Mesendoderm (in vitro differentiated cells): ENCODE measurements around the gene ADAMTS7. TPM values are rescaled to one million over a fixed set of nuclear protein-coding genes. Genes with fewer than 3 reads are reported as not detected.

Experiments used
- DNase-seq: peaks from one replicate; pipeline ENCODE4 v3.0.0; 2013
- H2AK5ac ChIP-seq: 2 replicates; pipeline ENCODE4 v1.6.1; 2013; ENCODE audit warnings: low read length, inconsistent platforms
- H2BK120ac ChIP-seq: 2 replicates; pipeline ENCODE4 v1.6.1; 2013; ENCODE audit warnings: low read depth, mild to moderate bottlenecking, low read length, moderate library complexity, mixed read lengths
- H2BK15ac ChIP-seq: replicated peaks from 2 replicates; pipeline ENCODE4 v1.6.1; 2013; ENCODE audit warnings: low read depth, mild to moderate bottlenecking, moderate library complexity
- H2BK5ac ChIP-seq: 2 replicates; pipeline ENCODE4 v1.6.1; 2013; ENCODE audit warnings: low read length, inconsistent platforms
- H3K18ac ChIP-seq: 2 replicates; pipeline ENCODE4 v1.6.1; 2013; ENCODE audit warnings: mild to moderate bottlenecking, low read length, mixed read lengths
- H3K23ac ChIP-seq: one replicate; pipeline ENCODE4 v1.6.1; 2013; ENCODE audit warnings: low read length
- H3K27ac ChIP-seq: 2 replicates; pipeline ENCODE4 v1.5.1; 2013; ENCODE audit warnings: low read depth, mild to moderate bottlenecking, inconsistent platforms, low read length, moderate library complexity
- H3K27me3 ChIP-seq: 2 replicates; pipeline ENCODE4 v1.6.1; 2013; ENCODE audit warnings: low read length, control low read depth, mild to moderate bottlenecking, inconsistent platforms; ENCODE audit not compliant: insufficient read depth, poor library complexity
- H3K36me3 ChIP-seq: 2 replicates; pipeline ENCODE4 v1.6.1; 2013; ENCODE audit warnings: low read length, inconsistent platforms; ENCODE audit not compliant: control insufficient read depth, insufficient read depth
- H3K4ac ChIP-seq: one replicate; pipeline ENCODE4 v1.6.1; 2013; ENCODE audit warnings: low read depth, mild to moderate bottlenecking, low read length, moderate library complexity
- H3K4me1 ChIP-seq: 2 replicates; pipeline ENCODE4 v1.6.1; 2013; ENCODE audit warnings: low read depth, low read length, inconsistent platforms; ENCODE audit not compliant: control insufficient read depth
- H3K4me2 ChIP-seq: 2 replicates; pipeline ENCODE4 v1.6.1; 2013; ENCODE audit warnings: low read length
- H3K4me3 ChIP-seq: 2 replicates; pipeline ENCODE4 v1.5.1; 2013; ENCODE audit warnings: mild to moderate bottlenecking, low read length
- H3K56ac ChIP-seq: one replicate; pipeline ENCODE4 v1.6.1; 2013; ENCODE audit warnings: low read length
- H3K79me1 ChIP-seq: 2 replicates; pipeline ENCODE4 v1.6.1; 2013; ENCODE audit warnings: low read length, inconsistent platforms
- H3K79me2 ChIP-seq: 2 replicates; pipeline ENCODE4 v1.6.1; 2013; ENCODE audit warnings: mild to moderate bottlenecking, low read length; ENCODE audit not compliant: control insufficient read depth, insufficient read depth
- H3K9ac ChIP-seq: 2 replicates; pipeline ENCODE4 v1.6.1; 2013; ENCODE audit warnings: low read length, inconsistent platforms
- H4K5ac ChIP-seq: one replicate; pipeline ENCODE4 v1.6.1; 2013; ENCODE audit warnings: low read length
- H4K8ac ChIP-seq: one replicate; pipeline ENCODE4 v1.6.1; 2013; ENCODE audit warnings: low read depth, mild to moderate bottlenecking, control low read depth, low read length, moderate library complexity
- WGBS: extraction: QIAGEN DNeasy Blood & Tissue Kit; methylation state at CpG from one replicate; pipeline ENCODE4 v1.1.7; 2013; ENCODE audit warnings: low lambda C conversion rate, missing lambda C conversion rate; ENCODE audit not compliant: insufficient coverage; ENCODE audit errors: extremely low coverage; 5-methylcytosine and 5-hydroxymethylcytosine counted together
- polyA plus RNA-seq, 2 experiments: library from polyadenylated mRNA; stranded (reverse); fragments of 200-250 nt; gene quantifications; one replicate each; pipeline ENCODE4 v1.2.3, GENCODE V29; 2013

ADAMTS7 gene, protein sequence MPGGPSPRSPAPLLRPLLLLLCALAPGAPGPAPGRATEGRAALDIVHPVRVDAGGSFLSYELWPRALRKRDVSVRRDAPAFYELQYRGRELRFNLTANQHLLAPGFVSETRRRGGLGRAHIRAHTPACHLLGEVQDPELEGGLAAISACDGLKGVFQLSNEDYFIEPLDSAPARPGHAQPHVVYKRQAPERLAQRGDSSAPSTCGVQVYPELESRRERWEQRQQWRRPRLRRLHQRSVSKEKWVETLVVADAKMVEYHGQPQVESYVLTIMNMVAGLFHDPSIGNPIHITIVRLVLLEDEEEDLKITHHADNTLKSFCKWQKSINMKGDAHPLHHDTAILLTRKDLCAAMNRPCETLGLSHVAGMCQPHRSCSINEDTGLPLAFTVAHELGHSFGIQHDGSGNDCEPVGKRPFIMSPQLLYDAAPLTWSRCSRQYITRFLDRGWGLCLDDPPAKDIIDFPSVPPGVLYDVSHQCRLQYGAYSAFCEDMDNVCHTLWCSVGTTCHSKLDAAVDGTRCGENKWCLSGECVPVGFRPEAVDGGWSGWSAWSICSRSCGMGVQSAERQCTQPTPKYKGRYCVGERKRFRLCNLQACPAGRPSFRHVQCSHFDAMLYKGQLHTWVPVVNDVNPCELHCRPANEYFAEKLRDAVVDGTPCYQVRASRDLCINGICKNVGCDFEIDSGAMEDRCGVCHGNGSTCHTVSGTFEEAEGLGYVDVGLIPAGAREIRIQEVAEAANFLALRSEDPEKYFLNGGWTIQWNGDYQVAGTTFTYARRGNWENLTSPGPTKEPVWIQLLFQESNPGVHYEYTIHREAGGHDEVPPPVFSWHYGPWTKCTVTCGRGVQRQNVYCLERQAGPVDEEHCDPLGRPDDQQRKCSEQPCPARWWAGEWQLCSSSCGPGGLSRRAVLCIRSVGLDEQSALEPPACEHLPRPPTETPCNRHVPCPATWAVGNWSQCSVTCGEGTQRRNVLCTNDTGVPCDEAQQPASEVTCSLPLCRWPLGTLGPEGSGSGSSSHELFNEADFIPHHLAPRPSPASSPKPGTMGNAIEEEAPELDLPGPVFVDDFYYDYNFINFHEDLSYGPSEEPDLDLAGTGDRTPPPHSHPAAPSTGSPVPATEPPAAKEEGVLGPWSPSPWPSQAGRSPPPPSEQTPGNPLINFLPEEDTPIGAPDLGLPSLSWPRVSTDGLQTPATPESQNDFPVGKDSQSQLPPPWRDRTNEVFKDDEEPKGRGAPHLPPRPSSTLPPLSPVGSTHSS (N-terminal part only)
- 11.7 TPM for polyA plus RNA-seq (2013, experiment 1 of 2)
- 10.7 TPM for polyA plus RNA-seq (2013, experiment 2 of 2)

DNA sequence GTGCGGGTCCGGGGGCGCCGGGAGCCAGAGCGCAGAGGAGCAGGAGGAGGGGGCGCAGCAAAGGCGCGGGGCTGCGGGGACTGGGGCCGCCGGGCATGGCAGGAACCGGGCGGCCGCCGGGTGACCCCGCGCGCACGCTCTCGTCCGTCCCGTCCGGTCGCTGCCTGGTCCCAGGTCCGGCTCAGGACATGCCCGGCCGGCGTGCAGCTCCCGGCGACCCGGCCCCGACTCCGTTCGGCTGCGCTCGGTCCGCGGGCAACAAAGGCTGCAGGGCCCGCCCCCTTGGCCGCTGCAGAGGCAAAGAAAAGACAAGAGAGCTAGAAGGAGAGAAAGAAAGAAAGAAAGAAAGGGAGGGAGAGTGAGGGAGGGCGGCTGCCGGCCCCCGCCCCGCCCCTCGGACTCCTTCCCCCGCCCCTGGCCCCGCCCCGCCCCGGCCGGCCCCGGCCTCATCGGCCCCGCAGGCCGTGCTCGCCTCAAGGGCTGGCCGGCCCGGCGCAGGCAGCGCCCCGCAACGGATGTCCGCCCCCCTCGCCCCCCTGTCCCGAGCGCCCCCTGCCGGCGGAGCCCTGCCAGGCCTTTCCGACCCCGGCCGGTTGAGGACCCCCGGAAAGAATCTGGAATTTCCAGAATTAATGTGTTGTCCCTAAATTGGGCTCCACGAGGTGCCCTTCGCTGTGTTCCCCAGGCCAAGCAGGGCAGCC lies at the start of gene ADAMTS7:
ADAMTS7 (minus strand) TSS at position 341 of the 701 bp plus-strand sequence; CDS start at position 97, 244 bp downstream.
- Histone ChIP-seq H3K4me2 (peak within 1 kb of the TSS; percentile 87), H2BK120ac (no peak within 1 kb of the TSS), H2BK5ac (no peak within 1 kb of the TSS), H3K4me3 (peak within 1 kb of the TSS; percentile 90), H3K79me2 (no peaks in the 10 kb centered on the region), H3K4ac (peak within 1 kb of the TSS; percentile 47), H2BK15ac (no peak within 1 kb of the TSS), H3K79me1 (peaks cover 5% of the 10 kb centered on the region), H3K23ac (peak within 1 kb of the TSS; percentile 15), H3K27me3 (no peaks in the 10 kb centered on the region), H3K18ac (peak within 1 kb of the TSS; percentile 83), H2AK5ac (no peak within 1 kb of the TSS), H3K27ac (peak within 1 kb of the TSS; percentile 55), H3K56ac (peak within 1 kb of the TSS; percentile 93), H3K9ac (peak within 1 kb of the TSS; percentile 93), H3K36me3 (no peaks in the 10 kb centered on the region), H3K4me1 (peaks cover 6% of the 10 kb centered on the region), H4K5ac (no peak within 1 kb of the TSS), H4K8ac (peak within 1 kb of the TSS; percentile 70)
- peak; percentile 86 for DNase-seq
- no CpG with 5 or more reads among the region's 73 CpGs for WGBS

DNA sequence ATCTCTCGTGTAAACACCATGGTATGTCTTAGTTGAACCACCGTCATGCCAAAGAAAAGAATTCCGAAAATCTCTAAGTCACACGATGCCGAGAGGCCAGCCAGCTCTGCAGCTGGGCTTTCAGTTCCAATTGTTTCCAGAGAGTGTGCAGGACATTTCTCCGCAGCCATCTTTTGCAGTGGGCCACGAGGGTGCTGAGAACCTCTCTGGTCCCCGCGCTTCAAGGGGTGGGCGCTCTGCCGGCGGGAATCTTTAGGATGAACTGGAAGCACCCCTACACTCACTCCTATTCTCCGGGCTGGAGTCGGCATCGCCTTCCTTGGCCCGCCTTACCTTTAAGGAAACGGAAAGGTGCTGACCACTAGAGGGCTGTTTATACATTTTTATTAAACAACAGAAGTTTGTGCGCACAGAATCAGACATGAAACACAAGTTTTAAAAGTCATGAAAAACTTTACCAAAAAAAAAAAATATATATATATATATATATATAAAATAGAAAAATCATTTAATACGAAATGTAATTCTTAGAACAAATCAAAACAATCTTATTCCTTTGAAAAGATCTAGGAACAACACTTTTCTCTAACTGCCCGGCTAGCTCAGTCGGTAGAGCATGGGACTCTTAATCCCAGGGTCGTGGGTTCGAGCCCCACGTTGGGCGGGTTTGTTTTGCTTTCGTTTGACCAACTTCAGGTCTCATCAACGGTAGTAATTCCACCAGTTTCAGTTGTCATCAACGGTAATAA lies 48.9 kb upstream of the ADAMTS7 start:
- Histone ChIP-seq H2BK5ac (no peak overlapping the region), H4K5ac (no peak overlapping the region), H2BK120ac (no peak overlapping the region), H3K27me3 (no peaks in the 10 kb centered on the region), H3K36me3 (no peaks in the 10 kb centered on the region), H4K8ac (no peak overlapping the region), H3K4ac (no peak overlapping the region), H3K18ac (peak overlapping the region; percentile 54), H3K79me2 (no peaks in the 10 kb centered on the region), H3K79me1 (no peaks in the 10 kb centered on the region), H3K9ac (peak overlapping the region; percentile 60), H3K27ac (no peak overlapping the region), H3K56ac (peak overlapping the region; percentile 47), H3K23ac (no peak overlapping the region), H3K4me1 (no peaks in the 10 kb centered on the region), H2AK5ac (no peak overlapping the region), H2BK15ac (no peak overlapping the region), H3K4me3 (peak overlapping the region; percentile 6), H3K4me2 (peak overlapping the region; percentile 29)
- DNase-seq: peak; percentile 95
- no CpG with 5 or more reads among the region's 28 CpGs for WGBS

DNA sequence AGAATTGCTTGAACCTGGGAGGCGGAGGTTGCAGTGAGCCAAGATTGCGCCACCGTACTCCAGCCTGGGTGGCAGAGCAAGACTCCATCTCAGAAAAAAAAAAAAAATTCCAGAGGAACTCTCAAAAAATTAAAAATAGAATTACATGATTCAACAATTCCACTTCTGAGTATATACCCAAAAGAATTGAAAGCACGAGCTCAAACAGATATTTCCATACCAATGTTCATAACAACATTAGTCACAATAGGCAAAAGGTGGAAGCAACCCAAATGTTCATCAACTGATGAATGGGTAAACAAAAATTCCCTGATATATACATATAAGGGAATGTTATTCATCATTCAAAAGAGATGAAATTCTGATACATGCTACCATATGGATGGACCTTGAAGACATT lies 44.5 kb upstream of the ADAMTS7 start:
- no peaks in the 10 kb centered on the region for H3K36me3 ChIP-seq
- no peak overlapping the region for H3K18ac ChIP-seq
- H3K27ac ChIP-seq: no peak overlapping the region
- H3K56ac ChIP-seq: no peak overlapping the region
- H3K9ac ChIP-seq: no peak overlapping the region
- WGBS: no CpG with 5 or more reads among the region's 4 CpGs
- no peak overlapping the region for H2AK5ac ChIP-seq
- H2BK5ac ChIP-seq: no peak overlapping the region
- H4K5ac ChIP-seq: no peak overlapping the region
- no peak overlapping the region for H3K4ac ChIP-seq
- DNase-seq: no peak
- no peak overlapping the region for H2BK15ac ChIP-seq
- H4K8ac ChIP-seq: no peak overlapping the region
- no peak overlapping the region for H3K4me2 ChIP-seq
- no peaks in the 10 kb centered on the region for H3K79me2 ChIP-seq
- no peak overlapping the region for H3K23ac ChIP-seq
- no peaks in the 10 kb centered on the region for H3K79me1 ChIP-seq
- H3K4me3 ChIP-seq: no peak overlapping the region
- H3K27me3 ChIP-seq: no peaks in the 10 kb centered on the region
- H3K4me1 ChIP-seq: no peaks in the 10 kb centered on the region
- no peak overlapping the region for H2BK120ac ChIP-seq

DNA sequence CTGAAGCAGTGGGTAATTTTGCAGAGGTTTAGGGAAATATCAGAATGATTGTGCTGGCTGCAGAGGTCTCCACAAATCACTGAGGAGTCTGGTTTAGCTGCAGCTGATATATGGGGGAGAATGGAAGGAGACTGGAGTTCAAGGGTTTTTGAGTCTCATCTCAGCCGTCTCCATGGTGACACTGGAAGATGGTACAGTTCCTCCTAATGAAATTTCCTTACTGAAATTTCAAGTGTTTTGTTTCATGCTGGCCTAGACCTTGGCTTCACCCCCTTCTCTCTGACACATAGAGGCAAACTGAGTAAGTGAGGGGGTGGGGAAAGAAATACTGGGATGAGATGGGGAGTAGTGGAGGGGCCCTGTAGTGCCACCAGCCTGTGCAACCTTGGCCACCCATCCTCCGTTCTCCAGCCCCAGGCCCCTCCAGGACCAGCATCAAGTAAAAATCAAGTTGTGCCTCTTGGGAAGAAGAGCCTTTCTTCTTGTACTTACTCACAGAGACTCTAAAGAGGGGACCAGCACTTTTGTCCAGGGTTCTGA lies 43.6 kb upstream of the ADAMTS7 start:
- Histone ChIP-seq H3K79me2 (no peaks in the 10 kb centered on the region), H3K4me2 (no peak overlapping the region), H3K18ac (no peak overlapping the region), H3K4me1 (no peaks in the 10 kb centered on the region), H2BK15ac (no peak overlapping the region), H3K23ac (no peak overlapping the region), H3K27ac (no peak overlapping the region), H3K27me3 (no peaks in the 10 kb centered on the region), H3K79me1 (no peaks in the 10 kb centered on the region), H4K5ac (no peak overlapping the region), H4K8ac (no peak overlapping the region), H2AK5ac (no peak overlapping the region), H3K9ac (no peak overlapping the region), H3K4ac (no peak overlapping the region), H3K36me3 (no peaks in the 10 kb centered on the region), H3K56ac (no peak overlapping the region), H2BK5ac (no peak overlapping the region), H2BK120ac (no peak overlapping the region), H3K4me3 (no peak overlapping the region)
- no CpG with 5 or more reads among the region's 2 CpGs for WGBS
- DNase-seq: no peak
